WTC11 (cell line): Measurements from ENCODE around the gene PNPLA4. TPM values are rescaled to one million over a fixed set of nuclear protein-coding genes. Genes with fewer than 3 reads are reported as not detected.

Experiments
- ATAC-seq: fragments of 200-7000 bp; cut with Tn5 transposase; 2 replicates; pipeline ENCODE4 v1.10.0; 2021; ENCODE audit warnings: mild to moderate bottlenecking, moderate library complexity
- CTCF ChIA-PET: fragments of 300-600 bp; sonication (Branson Sonifier 250); formaldehyde crosslinking; loops from one replicate; lab custom pipeline; 2021; ENCODE audit warnings: antibody characterized with exemption; lab: Charles Lee
- POLR2A ChIA-PET: fragments of 350-600 bp; sonication (Branson Sonifier 250); formaldehyde crosslinking; loops from one replicate; lab custom pipeline; 2021; ENCODE audit warnings: antibody characterized with exemption; lab: Charles Lee
- DNase-seq: peaks from one replicate; pipeline ENCODE4 v3.0.0; 2021; ENCODE audit warnings: low spot score
- H3K27ac Mint-ChIP-seq: 2 replicates; pipeline ENCODE4 v1.8.0; 2021; ENCODE audit warnings: mixed read lengths
- H3K27me3 Mint-ChIP-seq: 2 replicates; pipeline ENCODE4 v1.8.0; 2021; ENCODE audit warnings: low read depth, mild to moderate bottlenecking, moderate library complexity, mixed read lengths
- H3K36me3 Mint-ChIP-seq: 2 replicates; pipeline ENCODE4 v1.8.0; 2021; ENCODE audit warnings: mixed read lengths
- H3K4me1 Mint-ChIP-seq: 2 replicates; pipeline ENCODE4 v1.8.0; 2022; ENCODE audit warnings: mixed read lengths
- H3K4me3 Mint-ChIP-seq: 2 replicates; pipeline ENCODE4 v1.8.0; 2021; ENCODE audit warnings: mild to moderate bottlenecking, moderate library complexity, mixed read lengths
- H3K9me3 Mint-ChIP-seq: 2 replicates; pipeline ENCODE4 v1.8.0; 2021; ENCODE audit warnings: mixed read lengths
- ATF2 ChIP-seq: sonication (generic); formaldehyde crosslinking; IDR thresholded peaks from 2 replicates; pipeline ENCODE4 v1.8.1; 2022; ENCODE audit warnings: low read depth, missing genetic modification reagents, borderline replicate concordance
- CBFB ChIP-seq: sonication (generic); formaldehyde crosslinking; IDR thresholded peaks from 2 replicates; pipeline ENCODE4 v1.8.1; 2022; ENCODE audit warnings: mild to moderate bottlenecking, low read depth, missing genetic modification reagents
- E2F4 ChIP-seq: sonication (generic); formaldehyde crosslinking; IDR thresholded peaks from 2 replicates; pipeline ENCODE4 v1.8.1; 2022; ENCODE audit warnings: low read depth, mild to moderate bottlenecking, moderate library complexity, missing genetic modification reagents, borderline replicate concordance
- E2F5 ChIP-seq: sonication (generic); formaldehyde crosslinking; IDR thresholded peaks from 2 replicates; pipeline ENCODE4 v1.8.1; 2022; ENCODE audit warnings: mild to moderate bottlenecking, moderate library complexity, missing genetic modification reagents
- ETV6 ChIP-seq: sonication (generic); formaldehyde crosslinking; IDR thresholded peaks from 2 replicates; pipeline ENCODE4 v1.8.1; 2022; ENCODE audit warnings: mild to moderate bottlenecking, missing genetic modification reagents
- FOXK1 ChIP-seq: sonication (generic); formaldehyde crosslinking; IDR thresholded peaks from 2 replicates; pipeline ENCODE4 v1.8.0; 2022; ENCODE audit warnings: mild to moderate bottlenecking, moderate library complexity, missing genetic modification reagents
- GRHL2 ChIP-seq: fragments of 250-450 bp; sonication (Bioruptor Pico); IDR thresholded peaks from 2 replicates; pipeline ENCODE4 v1.8.0; 2022; ENCODE audit warnings: mild to moderate bottlenecking, moderate library complexity; ENCODE audit not compliant: insufficient replicate concordance, severe bottlenecking
- NFE2L1 ChIP-seq: sonication (generic); formaldehyde crosslinking; IDR thresholded peaks from 2 replicates; pipeline ENCODE4 v1.8.1; 2023; ENCODE audit warnings: missing genetic modification reagents
- PRDM15 ChIP-seq: sonication (generic); formaldehyde crosslinking; IDR thresholded peaks from 2 replicates; pipeline ENCODE4 v1.8.0; 2022; ENCODE audit warnings: missing genetic modification reagents
- TEAD1 ChIP-seq: sonication (generic); formaldehyde crosslinking; IDR thresholded peaks from 2 replicates; pipeline ENCODE4 v1.8.0; 2022; ENCODE audit warnings: mild to moderate bottlenecking, missing genetic modification reagents
- ZNF232 ChIP-seq: sonication (generic); formaldehyde crosslinking; IDR thresholded peaks from 2 replicates; pipeline ENCODE4 v1.8.0; 2022; ENCODE audit warnings: mild to moderate bottlenecking, missing genetic modification reagents
- ZNF263 ChIP-seq: sonication (generic); formaldehyde crosslinking; IDR thresholded peaks from 2 replicates; pipeline ENCODE4 v1.8.1; 2022; ENCODE audit warnings: low read depth, mild to moderate bottlenecking, moderate library complexity, missing genetic modification reagents
- ZNF416 ChIP-seq: fragments of 250-450 bp; sonication (Bioruptor Pico); IDR thresholded peaks from 2 replicates; pipeline ENCODE4 v1.9.0; 2021; ENCODE audit warnings: mild to moderate bottlenecking, inconsistent platforms
- total RNA-seq: library from RNA; stranded (reverse); gene quantifications from 3 replicates; pipeline ENCODE4 v1.2.3, GENCODE V29; 2021
- TF ChIP-seq, protein P1 (sequence below): fragments of 250-450 bp; sonication (Bioruptor Pico); IDR thresholded peaks from 2 replicates; pipeline ENCODE4 v1.9.0; 2021; ENCODE audit warnings: mild to moderate bottlenecking, borderline replicate concordance
- TF ChIP-seq, protein P2 (sequence below): fragments of 250-450 bp; sonication (Bioruptor Pico); IDR thresholded peaks from 2 replicates; pipeline ENCODE4 v1.9.0; 2021; ENCODE audit warnings: mild to moderate bottlenecking
- TF ChIP-seq, protein P3 (sequence below): fragments of 250-450 bp; sonication (Bioruptor Pico); IDR thresholded peaks from 2 replicates; pipeline ENCODE4 v1.9.0; 2021; ENCODE audit warnings: mild to moderate bottlenecking

Gene PNPLA4
- total RNA-seq, 1 experiment from 2014 or later: 11.7 TPM

- Mint-ChIP-seq H3K4me1 (no peaks in the 10 kb centered on the region), H3K27ac (no peak overlapping the region), H3K4me3 (no peak overlapping the region), H3K36me3 (no peaks in the 10 kb centered on the region), H3K27me3 (no peaks in the 10 kb centered on the region), H3K9me3 (peaks cover 6% of the 10 kb centered on the region; the same call in 1 of the 2 replicates)
- TF ChIP-seq ZNF416 (CRISPR knock-in tag) (no peak), FOXK1 (CRISPR knock-in tag) (no peak), E2F5 (CRISPR knock-in tag) (no peak), ATF2 (CRISPR knock-in tag) (no peak), PRDM15 (CRISPR knock-in tag) (no peak), ETV6 (CRISPR knock-in tag) (no peak), ZNF232 (CRISPR knock-in tag) (no peak), TEAD1 (CRISPR knock-in tag) (no peak), NFE2L1 (CRISPR knock-in tag) (no peak), GRHL2 (no peak), CBFB (CRISPR knock-in tag) (no peak), E2F4 (CRISPR knock-in tag) (no peak), ZNF263 (no peak)
- TF ChIP-seq, protein P1, sequence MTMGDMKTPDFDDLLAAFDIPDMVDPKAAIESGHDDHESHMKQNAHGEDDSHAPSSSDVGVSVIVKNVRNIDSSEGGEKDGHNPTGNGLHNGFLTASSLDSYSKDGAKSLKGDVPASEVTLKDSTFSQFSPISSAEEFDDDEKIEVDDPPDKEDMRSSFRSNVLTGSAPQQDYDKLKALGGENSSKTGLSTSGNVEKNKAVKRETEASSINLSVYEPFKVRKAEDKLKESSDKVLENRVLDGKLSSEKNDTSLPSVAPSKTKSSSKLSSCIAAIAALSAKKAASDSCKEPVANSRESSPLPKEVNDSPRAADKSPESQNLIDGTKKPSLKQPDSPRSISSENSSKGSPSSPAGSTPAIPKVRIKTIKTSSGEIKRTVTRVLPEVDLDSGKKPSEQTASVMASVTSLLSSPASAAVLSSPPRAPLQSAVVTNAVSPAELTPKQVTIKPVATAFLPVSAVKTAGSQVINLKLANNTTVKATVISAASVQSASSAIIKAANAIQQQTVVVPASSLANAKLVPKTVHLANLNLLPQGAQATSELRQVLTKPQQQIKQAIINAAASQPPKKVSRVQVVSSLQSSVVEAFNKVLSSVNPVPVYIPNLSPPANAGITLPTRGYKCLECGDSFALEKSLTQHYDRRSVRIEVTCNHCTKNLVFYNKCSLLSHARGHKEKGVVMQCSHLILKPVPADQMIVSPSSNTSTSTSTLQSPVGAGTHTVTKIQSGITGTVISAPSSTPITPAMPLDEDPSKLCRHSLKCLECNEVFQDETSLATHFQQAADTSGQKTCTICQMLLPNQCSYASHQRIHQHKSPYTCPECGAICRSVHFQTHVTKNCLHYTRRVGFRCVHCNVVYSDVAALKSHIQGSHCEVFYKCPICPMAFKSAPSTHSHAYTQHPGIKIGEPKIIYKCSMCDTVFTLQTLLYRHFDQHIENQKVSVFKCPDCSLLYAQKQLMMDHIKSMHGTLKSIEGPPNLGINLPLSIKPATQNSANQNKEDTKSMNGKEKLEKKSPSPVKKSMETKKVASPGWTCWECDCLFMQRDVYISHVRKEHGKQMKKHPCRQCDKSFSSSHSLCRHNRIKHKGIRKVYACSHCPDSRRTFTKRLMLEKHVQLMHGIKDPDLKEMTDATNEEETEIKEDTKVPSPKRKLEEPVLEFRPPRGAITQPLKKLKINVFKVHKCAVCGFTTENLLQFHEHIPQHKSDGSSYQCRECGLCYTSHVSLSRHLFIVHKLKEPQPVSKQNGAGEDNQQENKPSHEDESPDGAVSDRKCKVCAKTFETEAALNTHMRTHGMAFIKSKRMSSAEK (CRISPR knock-in tag): no peak
- TF ChIP-seq, protein P2, sequence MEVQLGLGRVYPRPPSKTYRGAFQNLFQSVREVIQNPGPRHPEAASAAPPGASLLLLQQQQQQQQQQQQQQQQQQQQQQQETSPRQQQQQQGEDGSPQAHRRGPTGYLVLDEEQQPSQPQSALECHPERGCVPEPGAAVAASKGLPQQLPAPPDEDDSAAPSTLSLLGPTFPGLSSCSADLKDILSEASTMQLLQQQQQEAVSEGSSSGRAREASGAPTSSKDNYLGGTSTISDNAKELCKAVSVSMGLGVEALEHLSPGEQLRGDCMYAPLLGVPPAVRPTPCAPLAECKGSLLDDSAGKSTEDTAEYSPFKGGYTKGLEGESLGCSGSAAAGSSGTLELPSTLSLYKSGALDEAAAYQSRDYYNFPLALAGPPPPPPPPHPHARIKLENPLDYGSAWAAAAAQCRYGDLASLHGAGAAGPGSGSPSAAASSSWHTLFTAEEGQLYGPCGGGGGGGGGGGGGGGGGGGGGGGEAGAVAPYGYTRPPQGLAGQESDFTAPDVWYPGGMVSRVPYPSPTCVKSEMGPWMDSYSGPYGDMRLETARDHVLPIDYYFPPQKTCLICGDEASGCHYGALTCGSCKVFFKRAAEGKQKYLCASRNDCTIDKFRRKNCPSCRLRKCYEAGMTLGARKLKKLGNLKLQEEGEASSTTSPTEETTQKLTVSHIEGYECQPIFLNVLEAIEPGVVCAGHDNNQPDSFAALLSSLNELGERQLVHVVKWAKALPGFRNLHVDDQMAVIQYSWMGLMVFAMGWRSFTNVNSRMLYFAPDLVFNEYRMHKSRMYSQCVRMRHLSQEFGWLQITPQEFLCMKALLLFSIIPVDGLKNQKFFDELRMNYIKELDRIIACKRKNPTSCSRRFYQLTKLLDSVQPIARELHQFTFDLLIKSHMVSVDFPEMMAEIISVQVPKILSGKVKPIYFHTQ (CRISPR knock-in tag): no peak
- TF ChIP-seq, protein P3, sequence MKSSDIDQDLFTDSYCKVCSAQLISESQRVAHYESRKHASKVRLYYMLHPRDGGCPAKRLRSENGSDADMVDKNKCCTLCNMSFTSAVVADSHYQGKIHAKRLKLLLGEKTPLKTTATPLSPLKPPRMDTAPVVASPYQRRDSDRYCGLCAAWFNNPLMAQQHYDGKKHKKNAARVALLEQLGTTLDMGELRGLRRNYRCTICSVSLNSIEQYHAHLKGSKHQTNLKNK (CRISPR knock-in tag): no peak
- DNase-seq: no peak
- no peak for ATAC-seq
- ChIA-PET CTCF (no interaction called here), POLR2A (no interaction called here)
These were observed 55.2 kb downstream of the PNPLA4 start for GRCh38 chrX:7872042-7872441.
